VCaP (cell line): Measurements from ENCODE around the gene UGT1A1.

Source experiments
- H3K27ac ChIP-seq: fragments of 450-650 bp; 2 replicates; pipeline ENCODE4 v1.5.1; 2017
- TF ChIP-seq, protein P1 (sequence below): fragments of 450-650 bp; conservative IDR thresholded peaks from 2 replicates; pipeline ENCODE4 v1.5.1; 2017; ENCODE audit warnings: mild to moderate bottlenecking, moderate library complexity

Gene UGT1A1

GRCh38 chr2:233766416-233766815 is 6.3 kb downstream of the UGT1A1 start:
- TF ChIP-seq, protein P1, sequence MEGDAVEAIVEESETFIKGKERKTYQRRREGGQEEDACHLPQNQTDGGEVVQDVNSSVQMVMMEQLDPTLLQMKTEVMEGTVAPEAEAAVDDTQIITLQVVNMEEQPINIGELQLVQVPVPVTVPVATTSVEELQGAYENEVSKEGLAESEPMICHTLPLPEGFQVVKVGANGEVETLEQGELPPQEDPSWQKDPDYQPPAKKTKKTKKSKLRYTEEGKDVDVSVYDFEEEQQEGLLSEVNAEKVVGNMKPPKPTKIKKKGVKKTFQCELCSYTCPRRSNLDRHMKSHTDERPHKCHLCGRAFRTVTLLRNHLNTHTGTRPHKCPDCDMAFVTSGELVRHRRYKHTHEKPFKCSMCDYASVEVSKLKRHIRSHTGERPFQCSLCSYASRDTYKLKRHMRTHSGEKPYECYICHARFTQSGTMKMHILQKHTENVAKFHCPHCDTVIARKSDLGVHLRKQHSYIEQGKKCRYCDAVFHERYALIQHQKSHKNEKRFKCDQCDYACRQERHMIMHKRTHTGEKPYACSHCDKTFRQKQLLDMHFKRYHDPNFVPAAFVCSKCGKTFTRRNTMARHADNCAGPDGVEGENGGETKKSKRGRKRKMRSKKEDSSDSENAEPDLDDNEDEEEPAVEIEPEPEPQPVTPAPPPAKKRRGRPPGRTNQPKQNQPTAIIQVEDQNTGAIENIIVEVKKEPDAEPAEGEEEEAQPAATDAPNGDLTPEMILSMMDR = no peak
- no peak overlapping the region for H3K27ac ChIP-seq

DNA sequence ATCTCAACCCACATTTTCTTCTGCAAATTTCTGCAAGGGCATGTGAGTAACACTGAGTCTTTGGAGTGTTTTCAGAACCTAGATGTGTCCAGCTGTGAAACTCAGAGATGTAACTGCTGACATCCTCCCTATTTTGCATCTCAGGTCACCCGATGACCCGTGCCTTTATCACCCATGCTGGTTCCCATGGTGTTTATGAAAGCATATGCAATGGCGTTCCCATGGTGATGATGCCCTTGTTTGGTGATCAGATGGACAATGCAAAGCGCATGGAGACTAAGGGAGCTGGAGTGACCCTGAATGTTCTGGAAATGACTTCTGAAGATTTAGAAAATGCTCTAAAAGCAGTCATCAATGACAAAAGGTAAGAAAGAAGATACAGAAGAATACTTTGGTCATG is 8.0 kb downstream of the UGT1A1 start:
- no peak overlapping the region for H3K27ac ChIP-seq
- TF ChIP-seq, protein P1 = no peak

GRCh38 chr2:233769260-233769659 is 9.2 kb downstream of the UGT1A1 start:
- H3K27ac ChIP-seq = no peak overlapping the region
- TF ChIP-seq, protein P1 = no peak

DNA sequence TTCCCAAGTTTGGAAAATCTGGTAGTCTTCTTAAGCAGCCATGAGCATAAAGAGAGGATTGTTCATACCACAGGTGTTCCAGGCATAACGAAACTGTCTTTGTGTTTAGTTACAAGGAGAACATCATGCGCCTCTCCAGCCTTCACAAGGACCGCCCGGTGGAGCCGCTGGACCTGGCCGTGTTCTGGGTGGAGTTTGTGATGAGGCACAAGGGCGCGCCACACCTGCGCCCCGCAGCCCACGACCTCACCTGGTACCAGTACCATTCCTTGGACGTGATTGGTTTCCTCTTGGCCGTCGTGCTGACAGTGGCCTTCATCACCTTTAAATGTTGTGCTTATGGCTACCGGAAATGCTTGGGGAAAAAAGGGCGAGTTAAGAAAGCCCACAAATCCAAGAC is 12.1 kb downstream of the UGT1A1 start:
- H3K27ac ChIP-seq = no peak overlapping the region
- TF ChIP-seq, protein P1 = no peak

GRCh38 chr2:233772583-233772982 is 12.5 kb downstream of the UGT1A1 start:
- H3K27ac ChIP-seq = no peak overlapping the region
- TF ChIP-seq, protein P1 = no peak

DNA sequence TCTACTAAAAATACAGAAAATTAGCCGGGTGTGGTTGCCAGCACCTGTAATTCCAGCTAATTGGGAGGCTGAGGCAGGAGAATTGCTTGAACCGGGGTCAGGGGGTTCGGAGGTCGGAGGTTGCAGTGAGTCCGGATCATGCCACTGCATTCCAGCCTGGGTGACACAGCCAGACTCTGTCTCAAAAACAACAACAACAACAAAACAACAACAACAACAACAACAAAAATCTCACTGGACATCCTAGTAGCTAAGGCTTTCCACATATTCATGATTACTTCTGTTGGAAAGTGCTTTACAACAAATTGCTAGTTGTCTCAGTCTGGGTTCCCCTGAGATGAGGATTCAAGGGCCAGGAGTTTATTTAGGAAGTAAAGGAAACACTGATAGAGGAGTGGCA is 13.8 kb downstream of the UGT1A1 start:
- TF ChIP-seq, protein P1 = no peak

GRCh38 chr2:233775414-233775813 is 15.3 kb downstream of the UGT1A1 start:
- no peak overlapping the region for H3K27ac ChIP-seq
- TF ChIP-seq, protein P1 = no peak

More for the DNA sequence above, 13.8 kb downstream of the UGT1A1 start:
- no peak overlapping the region for H3K27ac ChIP-seq

DNA sequence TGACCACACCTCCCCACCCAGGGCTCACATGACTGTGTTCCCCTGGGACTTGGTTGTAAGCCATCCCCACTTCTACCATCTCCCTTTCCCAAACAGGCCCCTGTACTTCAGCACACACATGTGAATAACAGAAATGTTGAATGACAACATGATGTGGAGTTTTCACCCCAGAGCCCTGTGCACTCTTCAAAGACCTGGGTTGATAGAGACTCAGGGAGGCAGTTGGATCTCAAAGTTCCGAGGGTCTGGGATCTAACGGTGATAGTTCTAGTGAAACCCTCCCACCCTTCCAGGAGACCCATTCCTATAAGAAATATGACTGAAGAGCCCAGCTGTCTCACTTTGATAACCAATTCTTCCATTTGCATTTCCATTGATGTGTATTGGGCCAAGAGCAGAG is 18.0 kb downstream of the UGT1A1 start, which contains the start of gene MROH2A:
MROH2A (plus strand) TSS at position 301 of the 400 bp plus-strand sequence. CDS start 1,029 bp downstream, outside the sequence.
- TF ChIP-seq, protein P1 = no peak

More for the DNA sequence above, 18.0 kb downstream of the UGT1A1 start, which contains the start of gene MROH2A:
- no peak within 1 kb of the TSS for H3K27ac ChIP-seq
